GM19239 (cell line): Measurements from ENCODE around the gene ARHGAP35.
A peak's percentile ranks its signal among the peaks of the same experiment; 100 is the strongest.
"Not testable (repeated sequence)": the region's sequence is repeated elsewhere in the genome, so short reads cannot be mapped to it uniquely, and the experiment has no call there.

ENCODE experiments used
- DNase-seq: peaks from one replicate; pipeline ENCODE4 v3.0.0; 2011; ENCODE audit warnings: low spot score; ENCODE audit not compliant: insufficient read length
- FAIRE-seq: peaks from 2 replicates; lab custom pipeline; 2011; peaks lifted over from hg19 to GRCh38; lab: Jason Lieb, UNC

ARHGAP35 gene

DNA sequence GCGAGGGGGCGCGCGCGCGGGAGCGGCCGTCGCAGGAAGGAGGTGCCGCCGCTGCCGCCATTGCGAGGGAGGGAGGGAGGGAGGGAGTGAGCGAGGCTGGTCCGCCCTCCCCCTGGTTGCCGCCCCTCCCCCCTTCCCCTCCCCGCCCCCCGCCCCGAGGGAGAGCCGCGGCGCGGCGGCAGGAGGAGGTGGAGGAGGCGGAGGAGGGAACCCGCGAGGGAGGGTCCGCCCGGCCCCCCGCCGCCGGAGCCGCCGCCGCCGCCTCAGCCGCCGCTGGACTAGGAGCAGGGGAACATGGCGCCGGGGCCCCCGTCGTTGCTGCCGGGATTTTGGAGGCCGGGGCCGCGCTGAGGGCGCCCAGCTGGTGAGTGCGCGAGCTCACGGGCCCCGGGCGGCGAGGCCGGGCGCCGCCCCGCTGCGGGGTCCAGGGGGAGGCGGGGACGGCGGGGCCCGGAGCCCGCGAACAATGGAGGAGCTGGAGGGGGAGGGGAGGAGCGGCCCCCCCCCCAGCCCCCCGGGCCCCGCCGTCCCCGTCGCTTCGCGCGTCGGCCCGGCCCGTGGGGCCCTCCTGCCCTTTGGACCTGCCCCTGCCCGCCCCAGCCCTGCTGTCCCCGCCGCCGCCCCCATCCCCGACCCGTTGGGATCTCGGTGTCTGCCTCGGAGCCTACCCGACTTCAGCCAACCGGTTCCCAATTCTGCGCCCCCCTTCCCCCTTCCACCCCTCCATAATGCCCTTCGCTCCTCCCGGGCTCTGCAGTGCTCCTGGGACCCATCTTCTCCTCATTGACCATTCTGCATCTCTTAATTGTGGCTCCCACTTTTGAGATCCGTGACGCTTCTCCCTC, at the start of gene ARHGAP35:
TSS of gene ARHGAP35 (plus strand) at position 152 of the 845 bp plus-strand sequence. CDS start 57,679 bp downstream, outside the sequence.
- DNase-seq: peak; percentile 85
- FAIRE-seq: no peak

DNA sequence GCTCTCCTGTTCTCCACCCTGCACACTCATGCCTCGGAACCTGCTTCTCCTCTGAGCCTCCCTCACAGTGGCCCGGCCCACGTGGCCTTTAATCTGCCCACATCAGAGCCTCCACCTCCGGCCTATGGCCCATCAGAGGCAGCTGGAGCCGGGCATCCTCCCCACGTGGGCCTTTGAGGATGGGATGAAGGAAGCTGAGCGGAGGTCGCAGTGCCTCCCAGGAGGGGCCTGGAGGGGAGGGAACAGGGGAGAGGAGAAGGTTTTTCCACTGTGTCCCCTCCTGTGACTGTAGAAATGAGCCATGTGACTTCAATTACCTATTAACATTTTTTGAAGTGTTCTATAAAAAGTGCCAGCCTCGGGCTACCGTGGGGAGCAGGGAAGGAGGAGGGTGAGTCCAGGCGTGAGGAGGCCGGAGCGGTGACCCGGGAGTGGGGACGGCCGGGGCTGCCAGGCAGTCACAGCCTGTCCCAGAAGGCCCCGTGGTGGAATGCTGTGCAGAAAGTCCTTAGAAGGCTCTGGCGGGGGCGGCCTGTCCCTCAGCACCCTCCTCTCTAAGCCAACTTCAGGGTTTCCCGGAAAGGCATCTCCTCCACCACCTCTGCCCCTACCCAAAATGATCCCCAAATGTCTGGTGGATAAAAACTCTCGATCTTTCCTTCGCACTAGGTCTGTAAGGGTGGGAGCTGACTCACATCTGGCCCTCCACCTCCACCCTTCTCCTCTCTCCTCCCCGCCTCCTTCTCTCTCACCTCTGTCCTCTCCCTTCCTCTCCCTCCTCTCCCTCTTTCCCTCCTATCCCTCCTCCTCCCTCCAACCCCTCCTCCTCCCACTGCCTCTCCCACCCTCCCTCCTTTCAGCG, 47.6 kb upstream of the ARHGAP35 start:
- no peak for FAIRE-seq

DNA sequence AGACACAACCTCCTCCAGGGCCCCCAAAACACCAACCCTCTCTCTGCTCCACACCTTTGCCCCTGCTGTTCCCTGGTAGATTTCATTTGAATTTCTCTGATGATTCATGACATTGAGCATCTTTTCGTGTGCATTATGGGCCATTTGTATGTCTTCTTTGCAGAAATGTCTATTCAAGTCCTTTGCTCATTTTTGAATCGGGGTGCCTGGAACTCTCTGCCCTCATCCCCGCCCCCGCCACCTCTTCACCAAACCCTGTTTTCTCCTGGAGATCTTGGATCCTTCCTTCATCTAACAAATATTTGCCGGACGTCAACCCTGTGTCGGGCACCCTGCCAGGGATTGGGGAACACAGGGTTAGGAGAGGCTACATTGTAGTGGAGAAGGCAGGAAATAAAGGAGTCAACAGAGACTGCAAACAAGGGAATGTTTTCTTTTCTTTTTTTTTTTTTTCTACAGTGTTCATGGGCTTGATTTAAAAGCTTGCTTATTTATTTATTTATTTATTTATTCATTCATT, 46.9 kb upstream of the ARHGAP35 start:
- DNase-seq: no peak
- FAIRE-seq: no peak

More for the DNA sequence above, 47.6 kb upstream of the ARHGAP35 start:
- DNase-seq: no peak

DNA sequence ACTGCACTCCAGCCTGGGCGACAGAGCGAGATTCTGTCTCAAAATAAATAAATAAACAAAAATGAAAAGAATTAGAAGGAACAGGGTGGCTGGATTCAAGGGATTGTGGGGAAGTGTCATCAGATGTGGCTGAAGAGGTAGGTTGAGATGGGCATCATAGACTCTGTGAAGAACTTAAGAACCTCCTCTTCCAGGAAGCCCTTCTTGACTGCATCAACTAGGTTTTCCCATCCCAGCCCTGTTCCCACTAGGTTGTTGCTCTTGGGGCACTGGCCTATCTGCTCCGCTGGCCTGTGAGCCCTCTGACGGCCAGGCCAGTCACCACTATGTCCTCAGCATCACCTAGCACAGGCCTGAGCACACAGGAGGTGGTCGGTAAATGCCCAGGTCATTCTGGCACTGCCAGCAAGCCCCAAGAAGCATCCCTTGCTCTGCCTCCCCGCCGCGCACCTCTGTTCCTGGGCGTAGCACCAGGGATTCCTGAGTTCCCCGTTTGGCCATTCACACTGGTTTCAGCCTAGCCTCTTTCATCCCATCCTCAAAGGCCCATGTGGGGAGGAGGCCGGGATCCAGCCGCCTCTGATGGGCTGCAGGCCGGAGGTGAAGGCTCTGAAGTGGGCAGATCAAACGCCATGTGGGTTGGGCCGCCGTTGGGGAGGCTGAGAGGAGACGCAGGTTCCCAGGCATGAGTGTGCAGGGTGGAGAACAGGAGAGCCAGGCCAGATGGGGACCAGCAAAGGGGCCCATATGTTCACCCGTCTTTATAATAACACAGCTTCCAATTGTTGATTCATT, 44.8 kb upstream of the ARHGAP35 start:
- no peak for DNase-seq
- no peak for FAIRE-seq

DNA sequence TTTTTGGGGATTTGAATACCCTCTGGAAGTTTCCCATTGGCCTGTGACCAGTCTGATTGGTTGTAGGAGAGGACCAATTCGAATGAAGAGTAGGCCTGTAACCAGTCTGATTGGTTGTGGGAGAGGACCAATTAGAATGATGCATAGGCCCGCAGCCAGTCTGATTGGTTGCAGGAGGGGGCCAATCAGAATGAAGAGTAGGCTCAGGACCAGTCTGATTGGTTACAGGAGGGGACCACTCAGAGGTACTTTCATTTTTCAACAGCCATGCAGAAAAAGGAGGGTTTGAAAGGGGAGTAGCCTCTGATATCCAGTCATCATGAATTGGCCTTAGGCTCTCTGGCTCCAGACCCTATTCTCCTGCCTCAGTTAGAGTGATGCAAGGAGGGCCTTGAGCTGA, 42.0 kb upstream of the ARHGAP35 start:
- FAIRE-seq (no peak), DNase-seq (no peak)

DNA sequence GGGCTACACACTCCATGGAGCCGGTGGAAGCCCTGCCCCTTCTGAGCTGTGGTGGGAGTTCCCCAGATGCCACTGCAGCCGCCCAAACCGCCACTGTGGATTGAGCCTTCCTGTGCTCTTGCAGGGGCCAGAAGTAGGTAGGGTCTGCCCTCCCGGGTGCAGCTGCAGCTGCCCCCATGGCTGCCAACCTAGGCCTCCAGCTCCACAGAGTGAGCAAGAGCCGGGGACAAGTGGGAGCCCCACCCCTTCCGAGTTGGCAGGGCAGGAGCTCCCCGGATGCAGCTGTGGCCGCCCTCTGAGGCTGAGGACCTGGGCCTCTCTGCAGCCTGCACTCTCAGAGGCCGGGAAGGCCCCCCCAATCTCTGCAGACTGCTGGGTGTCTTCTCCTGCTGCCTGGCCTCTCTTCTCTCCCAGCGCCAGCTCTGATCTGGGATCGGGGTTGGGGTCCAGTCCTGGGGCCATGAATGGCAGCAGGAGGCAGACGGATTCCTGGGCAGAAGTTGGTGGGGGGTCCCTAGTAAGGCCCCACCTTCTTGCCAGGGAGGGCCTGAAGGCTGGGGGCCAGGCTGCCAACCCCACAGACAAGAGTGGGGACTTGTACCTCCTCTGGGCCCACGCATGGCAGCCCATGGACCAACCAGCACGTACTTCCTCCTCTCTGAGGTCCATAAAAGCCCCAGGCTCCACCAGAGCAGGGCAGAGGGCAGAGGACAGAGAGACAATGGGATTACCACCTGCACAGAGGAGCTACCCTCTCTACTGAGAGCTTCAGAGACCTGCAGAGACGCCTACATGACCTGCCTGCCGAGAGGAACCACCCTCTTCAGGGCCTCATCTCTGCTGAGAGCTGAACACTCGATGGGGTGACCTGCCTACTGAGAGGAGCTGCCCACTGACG, 39.0 kb upstream of the ARHGAP35 start:
- peak; percentile 66 for FAIRE-seq
- DNase-seq: peak; percentile 39

DNA sequence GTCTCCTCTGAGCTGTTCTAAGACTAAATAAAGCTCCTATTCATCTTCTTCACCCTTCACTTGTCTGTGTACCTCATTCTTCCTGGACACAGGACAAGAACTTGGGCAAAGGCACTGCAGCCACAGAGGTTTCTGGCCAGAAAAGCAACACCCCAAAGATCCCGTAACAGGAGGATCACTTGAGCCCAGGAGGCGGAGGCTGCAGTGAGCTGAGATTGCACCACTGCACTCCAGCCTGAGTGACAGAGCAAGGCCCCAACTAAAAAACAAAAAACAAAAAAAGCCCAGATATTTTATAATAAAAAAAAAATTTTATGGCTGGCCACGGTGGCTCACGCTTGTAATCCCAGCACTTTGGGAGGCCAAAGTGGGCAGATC, 38.4 kb upstream of the ARHGAP35 start:
- FAIRE-seq, DNase-seq: not testable (repeated sequence)

- DNase-seq (no peak), FAIRE-seq (no peak)
Measured at GRCh38 chr19:46823049-46823448, 37.7 kb upstream of the ARHGAP35 start.

DNA sequence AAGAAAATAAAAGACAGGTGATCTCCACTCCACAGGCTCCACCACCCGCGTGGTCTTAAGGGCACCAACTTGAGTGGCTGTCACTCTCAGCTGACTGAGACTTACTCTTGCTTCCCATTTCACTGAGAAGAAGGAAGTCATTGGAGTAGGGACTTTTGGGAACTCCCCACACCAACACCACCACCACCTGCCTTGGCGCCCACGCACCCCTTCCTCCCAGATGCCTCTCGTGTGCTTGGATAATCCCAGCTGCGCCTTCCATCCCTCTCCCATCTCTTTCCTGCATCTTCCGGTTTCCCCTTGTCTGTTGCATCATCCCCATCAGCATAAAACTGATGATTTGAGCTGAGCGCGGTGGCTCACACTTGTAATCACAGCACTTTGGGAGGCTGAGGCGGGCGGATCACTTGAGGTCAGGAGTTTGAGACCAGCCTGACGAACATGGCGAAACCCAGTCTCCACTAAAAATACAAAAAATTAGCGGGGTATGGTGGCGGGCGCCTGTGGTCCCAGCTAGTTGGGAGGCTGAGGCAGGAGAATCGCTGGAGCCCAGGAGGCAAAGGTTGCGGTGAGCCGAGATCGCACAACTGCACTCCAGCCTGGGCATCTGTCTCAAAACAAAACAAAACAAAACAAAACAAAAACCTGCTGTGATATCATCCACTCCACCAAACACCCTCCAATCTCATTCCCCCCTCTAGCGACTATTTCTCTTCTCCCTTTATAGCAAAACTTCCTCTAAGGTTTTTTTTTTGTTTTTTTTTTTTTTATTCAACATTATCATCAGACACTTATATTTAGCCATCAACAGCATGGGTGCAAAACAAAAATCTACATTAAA, 35.7 kb upstream of the ARHGAP35 start:
- DNase-seq (no peak), FAIRE-seq (no peak)

- FAIRE-seq: peak; percentile 18
Measured at GRCh38 chr19:46825731-46826055, 35.1 kb upstream of the ARHGAP35 start.

DNA sequence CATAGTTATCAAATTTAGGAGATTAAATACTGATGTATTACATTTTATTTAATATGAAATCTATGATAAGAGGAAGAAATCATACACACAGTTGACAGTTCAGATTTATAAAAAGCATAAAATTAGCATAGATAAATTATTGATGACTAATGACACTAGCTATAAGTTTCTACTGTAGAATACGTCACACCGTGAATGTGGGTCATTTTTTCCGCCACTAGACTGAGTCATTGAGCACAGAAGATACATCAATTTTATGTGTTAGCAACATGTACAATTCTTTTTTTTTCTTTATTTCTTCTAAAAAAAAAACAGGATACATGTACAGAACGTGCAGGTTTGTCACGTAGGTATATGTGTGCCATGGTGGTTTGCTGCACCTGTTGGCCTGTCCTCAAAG, 32.3 kb upstream of the ARHGAP35 start:
- no peak for FAIRE-seq
- DNase-seq: no peak

More at GRCh38 chr19:46825731-46826055, 35.1 kb upstream of the ARHGAP35 start:
- DNase-seq: no peak

DNA sequence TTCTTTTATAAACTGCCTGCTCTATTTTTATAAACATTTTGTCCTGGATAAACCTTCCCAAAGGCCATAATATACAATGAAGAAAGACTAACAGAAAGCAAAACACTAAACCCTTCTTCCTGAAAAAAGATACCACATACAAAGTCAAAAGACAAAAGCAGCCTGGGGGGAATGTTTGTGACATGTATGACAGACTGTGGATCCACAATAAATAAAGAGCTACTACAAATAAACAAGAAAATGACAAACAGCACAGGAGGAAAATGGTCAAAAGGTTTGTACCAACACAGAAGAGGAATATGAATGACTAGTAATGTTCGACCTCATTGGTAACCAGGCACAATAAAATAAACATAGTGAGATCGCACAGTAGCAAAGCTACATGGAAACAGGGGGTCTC, 29.9 kb upstream of the ARHGAP35 start:
- no peak for FAIRE-seq
- DNase-seq: no peak

DNA sequence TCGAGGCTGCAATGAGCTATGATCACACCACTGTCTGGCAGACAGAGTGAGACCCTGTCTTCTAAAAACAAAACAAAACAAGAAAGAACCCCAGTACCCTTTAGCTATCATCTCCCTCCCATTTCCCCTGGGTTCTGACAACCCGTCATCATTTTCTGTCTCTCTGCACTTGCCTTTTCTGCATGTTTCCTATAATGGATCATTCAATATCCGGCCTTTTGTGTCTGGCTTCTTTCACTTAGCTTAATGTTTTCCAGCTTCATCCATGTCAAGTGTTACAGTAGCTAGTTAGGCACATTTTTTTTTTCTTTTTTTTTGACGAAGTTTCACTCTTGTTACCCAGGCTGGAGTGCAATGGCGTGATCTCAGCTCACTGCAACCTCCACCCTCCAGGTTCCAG, 26.7 kb upstream of the ARHGAP35 start:
- DNase-seq (no peak), FAIRE-seq (no peak)

DNA sequence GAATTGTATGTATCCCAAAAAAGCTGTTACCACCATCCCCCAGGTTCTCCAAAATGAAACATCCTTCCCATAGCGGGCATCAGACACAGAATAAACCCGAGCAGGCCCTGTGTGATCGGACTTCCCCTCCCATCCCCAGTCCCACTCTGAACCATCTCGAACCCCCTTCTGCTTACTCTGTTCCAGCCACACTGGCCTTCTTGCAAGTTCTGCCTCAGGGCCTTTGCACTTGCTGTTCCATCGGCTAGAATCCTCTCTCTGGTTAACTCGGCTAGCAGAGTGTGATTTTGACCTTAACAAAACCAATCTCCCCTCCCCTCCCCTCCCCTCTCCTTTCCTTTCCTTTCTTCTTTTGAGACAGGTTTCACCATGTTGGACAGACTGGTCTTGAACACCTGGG, 25.8 kb upstream of the ARHGAP35 start:
- FAIRE-seq (no peak), DNase-seq (no peak)

DNA sequence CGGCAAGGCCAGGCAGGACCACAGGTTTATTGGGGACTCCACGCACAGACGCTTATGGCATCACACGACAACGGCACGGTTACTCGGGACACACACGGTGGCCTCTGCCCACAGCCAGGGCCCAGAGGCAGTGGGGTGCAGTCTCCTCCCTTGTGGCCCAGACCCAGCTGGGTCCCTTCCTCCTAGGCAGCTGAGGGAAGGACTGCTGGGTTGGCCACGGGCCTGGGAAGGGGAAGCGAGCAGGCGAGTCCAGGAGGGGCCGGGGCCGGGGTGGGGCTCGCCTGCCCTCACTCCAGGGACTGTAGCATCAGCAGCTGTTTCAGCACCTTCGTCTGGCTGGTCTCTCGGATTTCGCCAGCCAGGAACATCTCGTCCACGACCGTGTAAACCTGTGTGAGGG, 22.6 kb upstream of the ARHGAP35 start:
- no peak for FAIRE-seq
- DNase-seq: no peak

GRCh38 chr19:46839752-46840497, 20.9 kb upstream of the ARHGAP35 start:
- FAIRE-seq (no peak), DNase-seq (no peak)

DNA sequence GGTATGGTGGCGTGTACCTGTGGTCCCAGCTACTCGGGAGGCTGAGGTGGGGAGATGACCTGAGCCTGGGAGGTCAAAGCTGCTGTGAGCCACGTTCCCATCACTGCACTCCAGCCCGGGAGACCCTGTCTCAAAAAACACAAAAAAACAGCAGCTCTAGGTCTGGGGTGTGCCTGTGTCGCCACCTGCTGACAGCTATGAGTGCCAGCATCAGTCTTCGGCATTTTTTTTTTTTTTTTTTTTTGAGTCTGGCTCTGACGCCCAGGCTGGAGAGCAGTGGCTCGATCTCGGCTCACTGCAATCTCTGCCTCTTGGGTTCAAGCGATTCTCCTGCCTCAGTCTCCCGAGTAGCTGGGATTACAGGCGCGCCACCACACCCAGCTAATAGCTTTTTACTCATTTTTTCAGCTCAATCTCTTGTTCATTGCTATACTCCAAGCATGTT, 20.3 kb upstream of the ARHGAP35 start:
- DNase-seq (no peak), FAIRE-seq (peak; percentile 40)
